SK-N-SH (cell line): ENCODE results near the gene COL8A1.

Experiments used
- CTCF ChIP-seq: fragments of 200-600 bp; sonication (generic); IDR thresholded peaks from 2 replicates; pipeline ENCODE4 v1.6.1; 2017; ENCODE audit warnings: antibody characterized with exemption, mild to moderate bottlenecking, moderate library complexity
- JUND ChIP-seq: IDR thresholded peaks from 2 replicates; pipeline ENCODE4 v1.4.0; 2012
- MAX ChIP-seq: IDR thresholded peaks from 2 replicates; pipeline ENCODE4 v1.4.0; 2012; ENCODE audit warnings: low read depth
- MXI1 ChIP-seq: IDR thresholded peaks from 2 replicates; pipeline ENCODE4 v1.6.1; 2012; ENCODE audit warnings: mild to moderate bottlenecking, low read depth, low read length, improper control_type of control experiment
- NFIC ChIP-seq: IDR thresholded peaks from 2 replicates; pipeline ENCODE4 v1.4.0; 2012; ENCODE audit warnings: borderline replicate concordance
- NRF1 ChIP-seq: IDR thresholded peaks from 2 replicates; pipeline ENCODE4 v1.6.1; 2012; ENCODE audit warnings: low read depth, mild to moderate bottlenecking, low read length
- POLR2AphosphoS5 ChIP-seq: IDR thresholded peaks from 2 replicates; pipeline ENCODE4 v1.6.1; 2012; ENCODE audit warnings: low read depth, low read length
- RFX5 ChIP-seq: IDR thresholded peaks from 2 replicates; pipeline ENCODE4 v1.6.1; 2012; ENCODE audit warnings: mild to moderate bottlenecking, improper control_type of control experiment, low read length
- RXRA ChIP-seq: IDR thresholded peaks from 2 replicates; pipeline ENCODE4 v1.4.0; 2012; ENCODE audit warnings: low read depth, mild to moderate bottlenecking, borderline replicate concordance
- TAF1 ChIP-seq: IDR thresholded peaks from 2 replicates; pipeline ENCODE4 v1.6.1; 2012; ENCODE audit warnings: low read depth, mild to moderate bottlenecking, low read length, moderate library complexity, borderline replicate concordance
- USF2 ChIP-seq: fragments of 150-350 bp; IDR thresholded peaks from 2 replicates; pipeline ENCODE4 v1.6.1; 2017; ENCODE audit warnings: antibody characterized with exemption, low read length, low read depth, borderline replicate concordance
- YY1 ChIP-seq: IDR thresholded peaks from 2 replicates; pipeline ENCODE4 v1.4.0; 2012; ENCODE audit warnings: low read depth, mild to moderate bottlenecking
- TF ChIP-seq, protein P1 (sequence below): IDR thresholded peaks from 2 replicates; pipeline ENCODE4 v1.4.0; 2012; ENCODE audit warnings: low read depth, borderline replicate concordance

DNA sequence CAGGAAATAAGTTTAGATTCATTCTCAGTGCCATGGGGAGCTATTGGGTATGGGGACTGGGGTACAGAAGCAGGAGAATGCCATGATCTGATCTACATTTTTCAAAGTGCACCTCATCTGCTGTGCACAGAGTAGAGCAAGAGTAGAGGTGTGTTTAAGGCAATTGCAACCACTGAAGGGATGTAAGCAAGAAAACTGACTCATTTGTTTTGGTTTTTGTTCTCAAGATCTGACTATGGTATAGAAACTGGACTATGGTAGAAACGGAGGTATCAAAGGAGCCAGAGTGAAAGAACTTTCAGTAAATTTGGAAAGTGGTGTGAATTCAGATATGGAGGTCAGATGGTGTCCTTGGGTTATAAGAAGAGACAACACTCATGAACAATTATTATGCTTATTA, 93.1 kb downstream of the COL8A1 start:
- TF ChIP-seq CTCF (no peak), MXI1 (no peak), POLR2AphosphoS5 (no peak), USF2 (no peak), YY1 (no peak), MAX (no peak), RXRA (no peak), NFIC (no peak), JUND (no peak), TAF1 (no peak), RFX5 (no peak), NRF1 (no peak)
- TF ChIP-seq, protein P1, sequence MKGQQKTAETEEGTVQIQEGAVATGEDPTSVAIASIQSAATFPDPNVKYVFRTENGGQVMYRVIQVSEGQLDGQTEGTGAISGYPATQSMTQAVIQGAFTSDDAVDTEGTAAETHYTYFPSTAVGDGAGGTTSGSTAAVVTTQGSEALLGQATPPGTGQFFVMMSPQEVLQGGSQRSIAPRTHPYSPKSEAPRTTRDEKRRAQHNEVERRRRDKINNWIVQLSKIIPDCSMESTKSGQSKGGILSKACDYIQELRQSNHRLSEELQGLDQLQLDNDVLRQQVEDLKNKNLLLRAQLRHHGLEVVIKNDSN: no peak
